ENCODE data around the gene KRT17. TPM values are rescaled to one million over a fixed set of nuclear protein-coding genes. Genes with fewer than 3 reads are reported as not detected.
A peak's percentile ranks its signal among the peaks of the same experiment; 100 is the strongest.

The KRT17 gene
- total RNA-seq (2022): 472 and 593 TPM in 2 replicates
- percentile 98 among the genes with signal in this experiment for Bru-seq, nascent RNA
- percentile 100 among the genes with signal in this experiment for BruChase-seq, experiment 1, labeled RNA remaining after a 6-hour chase
- BruChase-seq, experiment 2, labeled RNA remaining after a 2-hour chase: percentile 99 among the genes with signal in this experiment
- long read RNA-seq, transcript KRT17-209 (8 exons, 1,651 nt): major isoform, 1,133 of 1,222 reads
- long read RNA-seq, partial matches to known transcripts: 45 of 1,222 reads
- long read RNA-seq, other reads (novel, unspliced or antisense): 40 of 1,222 reads

- H3K4me1 Mint-ChIP-seq (ENCODE audit: low read depth, unreplicated experiment): peaks cover 56% of the 10 kb centered on the region
- TSS peak; percentile 85 for BruUV-seq (replicated peaks)
- no peaks in the 10 kb centered on the region for H3K27me3 Mint-ChIP-seq (ENCODE audit: unreplicated experiment)
- H3K4me3 Mint-ChIP-seq (ENCODE audit: low read depth, unreplicated experiment): peak within 1 kb of the TSS; percentile 66
- DNase-seq: peak; percentile 96
- intact Hi-C loops (cut with micrococcal nuclease; ENCODE audit: unreplicated experiment): loop anchor here (1.0 kb wide), 1 partner anchor 45 kb away; no protein-coding TSS in a partner anchor
- peak within 1 kb of the TSS; percentile 85 for H3K27ac Mint-ChIP-seq (ENCODE audit: unreplicated experiment)
- H3K36me3 Mint-ChIP-seq (ENCODE audit: insufficient read depth, unreplicated experiment): peaks cover 73% of the 10 kb centered on the region
- CTCF ChIA-PET: interaction anchor here (0.5 to 2.8 kb wide), 14 partner anchors 9 to 561 kb away, joined by 3 to 23 read pairs (median 5); partner anchors contain the start of genes KRT16 and KRT19
- TF ChIP-seq CTCF (IDR thresholded peaks at IDR 0.05; ENCODE audit: unreplicated experiment): peak; percentile 57
- H3K9me3 Mint-ChIP-seq (ENCODE audit: low read depth, unreplicated experiment): no peaks in the 10 kb centered on the region
Measured at GRCh38 chr17:41624208-41625101, at the start of gene KRT17. Gene KRT17, minus strand, starts transcription at chr17:41624575. Its CDS starts 66 bp downstream, at chr17:41624509.

- intact Hi-C loops (cut with micrococcal nuclease; ENCODE audit: unreplicated experiment): no loop called here
- CTCF ChIA-PET: interaction anchor here (0.6 kb wide), 2 partner anchors 14 to 1057 kb away, joined by 3 read pairs; no protein-coding TSS in a partner anchor
- peaks cover 57% of the 10 kb centered on the region for H3K4me1 Mint-ChIP-seq (ENCODE audit: low read depth, unreplicated experiment)
Measured at GRCh38 chr17:41672153-41672552, 47.8 kb upstream of the KRT17 start.

GRCh38 chr17:41667280-41668041 is 43.1 kb upstream of the KRT17 start:
- no peaks in the 10 kb centered on the region for H3K9me3 Mint-ChIP-seq (ENCODE audit: low read depth, unreplicated experiment)

More at GRCh38 chr17:41672153-41672552, 47.8 kb upstream of the KRT17 start:
- H3K27ac Mint-ChIP-seq (ENCODE audit: unreplicated experiment): peak overlapping the region; percentile 42
- no peaks in the 10 kb centered on the region for H3K27me3 Mint-ChIP-seq (ENCODE audit: unreplicated experiment)
- no peak overlapping the region for H3K4me3 Mint-ChIP-seq (ENCODE audit: low read depth, unreplicated experiment)
- no peak for TF ChIP-seq CTCF (IDR thresholded peaks at IDR 0.05; ENCODE audit: unreplicated experiment)
- H3K36me3 Mint-ChIP-seq (ENCODE audit: insufficient read depth, unreplicated experiment): peaks cover 23% of the 10 kb centered on the region
- H3K9me3 Mint-ChIP-seq (ENCODE audit: low read depth, unreplicated experiment): no peaks in the 10 kb centered on the region
- no peak for DNase-seq
- no TSS peak for BruUV-seq (replicated peaks)

More at GRCh38 chr17:41667280-41668041, 43.1 kb upstream of the KRT17 start:
- H3K4me3 Mint-ChIP-seq (ENCODE audit: low read depth, unreplicated experiment): peak overlapping the region; percentile 77
- no peaks in the 10 kb centered on the region for H3K27me3 Mint-ChIP-seq (ENCODE audit: unreplicated experiment)
- no peak for DNase-seq
- H3K4me1 Mint-ChIP-seq (ENCODE audit: low read depth, unreplicated experiment): peaks cover 62% of the 10 kb centered on the region
- no peak for TF ChIP-seq CTCF (IDR thresholded peaks at IDR 0.05; ENCODE audit: unreplicated experiment)
- peak overlapping the region; percentile 17 for H3K27ac Mint-ChIP-seq (ENCODE audit: unreplicated experiment)
- intact Hi-C loops (cut with micrococcal nuclease; ENCODE audit: unreplicated experiment): loop anchor here (5.0 to 10.0 kb wide), 4 partner anchors 253 to 810 kb away; no protein-coding TSS in a partner anchor
- BruUV-seq (replicated peaks): no TSS peak
- CTCF ChIA-PET: interaction anchor here (0.6 to 8.5 kb wide), 12 partner anchors 9 to 1108 kb away, joined by 3 to 226 read pairs (median 6); partner anchors contain the start of gene EIF1
- H3K36me3 Mint-ChIP-seq (ENCODE audit: insufficient read depth, unreplicated experiment): peaks cover 31% of the 10 kb centered on the region
